Skeletal muscle cell (primary cell): Measurements from ENCODE around the gene DECR2.
"Not testable (repeated sequence)": the region's sequence is repeated elsewhere in the genome, so short reads cannot be mapped to it uniquely, and the experiment has no call there.

Source experiments
- DNase-seq: peaks from one replicate; pipeline ENCODE4 v3.0.0-alpha.2; 2010; ENCODE audit warnings: low read depth
- H3K4me3 ChIP-seq: 2 replicates; pipeline ENCODE4 v1.5.1; 2011; ENCODE audit warnings: low read depth, mild to moderate bottlenecking, control low read depth, low read length, moderate library complexity

Gene DECR2

DNA sequence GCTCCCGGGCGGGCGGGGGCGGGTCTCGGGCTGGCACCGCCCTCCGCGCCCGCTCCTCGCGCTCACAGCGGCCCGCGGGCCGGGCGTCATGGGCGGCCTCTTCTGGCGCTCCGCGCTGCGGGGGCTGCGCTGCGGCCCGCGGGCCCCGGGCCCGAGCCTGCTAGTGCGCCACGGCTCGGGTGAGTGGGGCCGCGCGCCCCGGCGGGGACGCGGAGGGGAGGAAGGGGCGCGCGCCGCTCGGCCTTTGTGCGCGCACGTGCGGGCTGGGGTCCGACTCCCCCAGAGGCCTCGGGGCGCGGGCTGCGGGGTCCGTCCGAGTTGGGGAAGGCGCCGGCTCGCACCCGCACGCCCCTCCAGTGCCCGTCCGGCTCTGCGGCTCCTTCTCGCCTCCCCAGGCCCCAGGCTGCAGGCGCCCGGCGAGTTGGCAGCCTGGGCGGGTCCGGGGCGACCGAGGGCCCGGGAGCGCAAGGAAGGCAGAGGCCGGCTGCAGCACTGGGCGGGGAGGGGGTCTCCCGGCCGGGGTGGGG is 4.5 kb upstream of the DECR2 start, which contains the start of gene NME4:
NME4 (plus strand) TSS at position 65 of the 527 bp plus-strand sequence; CDS start at position 89, 24 bp downstream.
- no peak for DNase-seq
- peak within 1 kb of the TSS; percentile 60 for H3K4me3 ChIP-seq

DNA sequence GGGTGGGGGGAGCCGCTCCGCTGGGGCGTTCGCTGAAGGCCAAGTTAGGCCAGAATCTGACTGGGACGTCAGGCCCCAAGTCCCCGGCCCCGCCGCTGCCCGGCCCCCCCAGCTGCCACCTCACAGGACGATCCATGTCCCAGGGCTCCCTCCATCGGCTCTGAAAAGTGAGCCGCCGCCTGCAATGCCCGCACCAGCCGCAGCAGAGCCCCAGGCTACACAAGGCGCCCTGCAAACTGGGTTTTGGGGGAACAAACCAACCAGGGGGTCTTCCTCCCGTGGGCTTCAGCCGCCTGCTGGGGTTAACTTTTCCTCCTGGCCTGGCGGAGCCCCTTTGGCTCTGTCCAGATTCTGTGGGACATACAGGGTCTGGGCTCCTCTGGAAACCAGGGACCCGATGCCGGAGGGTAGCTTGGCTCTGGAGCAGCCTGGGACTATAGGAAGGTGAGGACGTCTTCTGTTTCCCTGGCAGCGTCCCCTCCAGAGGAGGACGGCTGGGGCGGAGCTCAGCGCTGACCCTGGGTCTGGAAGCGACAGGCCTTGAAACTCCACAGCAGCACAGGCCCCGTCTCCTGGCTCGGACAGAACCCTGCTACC is 3.9 kb upstream of the DECR2 start:
- no peak for DNase-seq
- H3K4me3 ChIP-seq = peak overlapping the region; percentile 29

GRCh38 chr16:398561-399339 is 2.9 kb upstream of the DECR2 start:
- H3K4me3 ChIP-seq = no peak overlapping the region
- no peak for DNase-seq

DNA sequence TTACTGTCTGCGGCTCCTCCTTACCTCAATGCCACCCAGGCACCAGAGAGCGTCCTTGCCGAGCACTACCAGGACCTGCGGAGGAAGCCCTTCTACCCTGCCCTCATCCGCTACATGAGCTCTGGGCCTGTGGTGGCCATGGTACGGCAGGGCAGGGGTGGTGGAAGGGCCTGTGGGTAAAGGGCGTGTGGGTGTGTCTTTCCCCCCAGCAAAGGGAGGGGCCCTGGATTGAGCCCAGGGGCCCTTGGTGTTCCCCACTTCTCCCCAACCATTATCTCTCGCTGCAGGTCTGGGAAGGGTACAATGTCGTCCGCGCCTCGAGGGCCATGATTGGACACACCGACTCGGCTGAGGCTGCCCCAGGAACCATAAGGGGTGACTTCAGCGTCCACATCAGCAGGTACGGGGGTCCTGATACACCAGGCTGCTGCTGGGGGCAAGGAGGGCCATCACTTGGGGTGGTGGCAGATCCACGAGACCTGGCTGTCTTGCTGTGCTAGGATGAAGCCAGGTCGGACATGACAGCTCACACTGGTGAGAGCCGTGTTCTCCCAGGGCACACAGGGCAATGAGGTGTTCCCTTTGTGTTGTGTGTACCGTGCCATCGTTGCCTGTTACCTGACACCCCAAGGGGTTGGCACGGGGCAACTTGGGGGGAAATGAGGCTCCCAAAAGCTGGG is 2.2 kb upstream of the DECR2 start:
- no peak for DNase-seq
- no peak overlapping the region for H3K4me3 ChIP-seq

DNA sequence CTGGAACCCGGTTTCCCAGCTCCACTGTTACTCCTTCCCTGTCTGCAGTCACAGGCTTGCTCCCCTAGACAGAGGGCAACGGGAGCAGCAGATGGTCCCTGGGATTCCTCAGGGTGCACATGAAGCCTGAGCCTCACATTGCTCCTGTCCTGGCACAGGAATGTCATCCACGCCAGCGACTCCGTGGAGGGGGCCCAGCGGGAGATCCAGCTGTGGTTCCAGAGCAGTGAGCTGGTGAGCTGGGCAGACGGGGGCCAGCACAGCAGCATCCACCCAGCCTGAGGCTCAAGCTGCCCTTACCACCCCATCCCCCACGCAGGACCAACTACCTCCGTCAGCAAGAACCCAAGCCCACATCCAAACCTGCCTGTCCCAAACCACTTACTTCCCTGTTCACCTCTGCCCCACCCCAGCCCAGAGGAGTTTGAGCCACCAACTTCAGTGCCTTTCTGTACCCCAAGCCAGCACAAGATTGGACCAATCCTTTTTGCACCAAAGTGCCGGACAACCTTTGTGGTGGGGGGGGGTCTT is 1.6 kb upstream of the DECR2 start:
- DNase-seq = no peak
- no peak overlapping the region for H3K4me3 ChIP-seq

DNA sequence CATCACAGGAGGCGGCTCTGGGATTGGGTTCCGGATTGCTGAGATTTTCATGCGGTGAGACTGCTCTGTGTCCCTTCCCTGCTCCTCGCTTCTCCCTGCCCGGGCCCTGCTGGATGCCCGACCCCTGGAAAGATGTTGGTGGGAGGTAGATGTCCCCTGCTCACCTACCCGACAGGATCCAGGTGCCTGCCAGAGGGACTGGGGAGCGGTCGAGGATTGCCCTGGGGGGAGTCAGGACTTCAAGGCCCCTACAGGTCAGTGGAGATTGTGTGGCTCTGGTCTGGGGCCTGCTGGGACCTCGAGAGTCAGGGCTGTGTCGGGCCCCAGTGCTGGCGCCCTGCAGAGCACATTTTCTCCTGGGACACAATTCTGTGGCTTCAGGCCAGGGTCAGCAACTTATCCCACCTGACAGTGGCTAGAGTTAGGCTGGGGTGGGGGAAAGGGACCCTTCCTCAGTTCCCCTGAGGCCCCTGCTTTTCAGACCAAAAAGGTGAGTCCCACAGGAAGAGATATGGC is 3.3 kb downstream of the DECR2 start:
- no peak overlapping the region for H3K4me3 ChIP-seq

GRCh38 chr16:405548-406506 is 4.1 kb downstream of the DECR2 start:
- DNase-seq = no peak
- H3K4me3 ChIP-seq = no peak overlapping the region

More for the DNA sequence above, 3.3 kb downstream of the DECR2 start:
- no peak for DNase-seq

- H3K4me3 ChIP-seq = no peak overlapping the region
- DNase-seq = no peak
These were observed 5.6 kb downstream of the DECR2 start for GRCh38 chr16:407253-407652.

DNA sequence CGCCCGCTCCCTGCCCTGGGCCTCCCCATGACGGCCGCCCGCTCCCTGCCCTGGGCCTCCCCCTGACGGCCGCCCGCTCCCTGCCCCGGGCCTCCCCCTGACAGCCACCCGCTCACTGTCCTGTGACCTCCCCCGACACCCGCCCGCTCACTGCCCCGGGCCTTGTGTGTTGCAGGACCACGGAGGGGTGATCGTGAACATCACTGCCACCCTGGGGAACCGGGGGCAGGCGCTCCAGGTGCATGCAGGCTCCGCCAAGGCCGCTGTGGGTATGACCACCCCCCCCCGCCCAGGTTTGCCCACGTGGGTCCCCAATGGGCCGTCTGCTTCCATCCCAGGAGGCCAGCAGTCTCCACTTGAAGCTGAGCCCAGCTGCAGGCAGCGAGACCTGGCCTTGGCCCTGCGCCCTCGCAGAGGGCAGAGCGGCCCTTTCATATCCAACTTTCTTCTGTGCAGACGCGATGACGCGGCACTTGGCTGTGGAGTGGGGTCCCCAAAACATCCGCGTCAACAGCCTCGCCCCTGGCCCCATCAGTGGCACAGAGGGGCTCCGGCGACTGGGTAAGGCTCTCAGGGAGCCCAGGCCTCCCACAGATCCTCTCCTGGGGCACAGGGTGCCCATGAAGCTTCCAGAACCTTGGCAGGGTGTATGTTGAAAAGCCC is 9.0 kb downstream of the DECR2 start:
- DNase-seq = no peak

DNA sequence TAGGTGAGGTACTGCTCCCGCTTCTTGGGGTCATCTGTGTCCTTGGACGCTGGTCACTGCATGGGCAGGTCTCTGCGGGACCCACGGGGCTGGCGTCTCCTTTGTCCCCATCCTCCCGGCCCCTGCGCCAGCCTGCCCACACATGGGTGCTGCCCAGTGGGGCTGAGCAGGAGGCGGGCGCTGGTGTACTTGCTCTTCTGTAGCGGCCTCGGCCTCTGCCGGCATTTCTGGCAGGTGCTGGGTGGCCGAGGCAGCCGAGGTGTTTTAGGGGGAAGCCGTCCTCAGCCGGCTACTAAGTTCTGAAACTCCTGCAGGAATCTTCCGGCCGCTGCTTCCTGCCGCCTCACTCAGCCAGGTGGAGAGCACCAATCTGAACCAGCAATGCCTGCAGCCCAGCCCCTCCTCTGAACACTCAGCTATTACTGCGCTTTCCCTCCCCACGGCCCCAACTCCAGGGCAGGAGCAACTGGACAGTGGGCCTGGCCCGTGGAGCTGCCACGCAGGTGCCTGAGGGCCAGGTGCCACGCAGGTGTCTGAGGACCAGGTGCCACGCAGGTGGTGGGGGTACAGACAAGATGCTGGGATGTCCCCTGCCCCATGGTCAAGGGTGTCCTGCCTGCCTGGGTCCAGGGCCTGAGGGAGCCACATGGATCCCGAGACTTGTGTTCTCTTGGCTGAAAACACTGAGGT is 10.0 kb downstream of the DECR2 start:
- DNase-seq = no peak
- H3K4me3 ChIP-seq = no peak overlapping the region

More for the DNA sequence above, 9.0 kb downstream of the DECR2 start:
- H3K4me3 ChIP-seq = no peak overlapping the region

DNA sequence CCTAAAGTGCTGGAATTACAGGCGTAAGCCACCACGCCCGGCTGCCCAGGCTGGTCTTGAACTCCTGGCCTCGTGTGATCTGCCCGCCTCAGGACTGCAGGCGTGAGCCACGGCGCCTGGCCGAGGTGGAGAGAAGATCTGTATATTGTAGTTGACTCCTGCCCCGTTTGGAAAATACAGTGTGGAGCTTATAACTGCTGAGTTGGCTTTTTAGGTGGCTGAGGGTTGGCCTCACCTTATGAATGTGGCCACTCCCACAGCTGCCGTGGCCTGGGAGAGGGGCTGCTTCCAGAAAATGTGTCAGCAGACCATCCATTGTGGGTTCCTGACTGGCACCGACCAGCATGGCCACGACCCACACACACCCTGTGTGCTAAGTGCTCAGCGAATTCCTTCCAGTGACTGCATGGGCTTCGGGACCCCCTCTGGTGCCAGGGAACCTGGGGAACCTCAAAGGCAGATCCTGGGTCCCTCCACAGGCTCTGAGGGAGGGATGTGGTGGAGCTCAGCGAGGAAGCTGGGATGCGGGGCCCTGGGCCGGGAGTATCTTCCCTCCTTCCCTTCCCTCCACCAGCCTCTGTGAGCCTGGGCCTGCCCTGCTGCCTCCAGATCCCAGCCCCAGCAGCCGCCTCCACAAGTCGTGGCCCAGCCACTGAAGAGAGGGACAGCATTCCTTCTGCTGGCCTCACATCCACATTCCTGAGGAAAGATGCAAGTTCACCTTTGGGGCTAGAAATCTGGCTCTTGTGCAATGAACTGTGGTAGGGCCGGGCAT is 12.9 kb downstream of the DECR2 start:
- DNase-seq = no peak
- H3K4me3 ChIP-seq = no peak overlapping the region

DNA sequence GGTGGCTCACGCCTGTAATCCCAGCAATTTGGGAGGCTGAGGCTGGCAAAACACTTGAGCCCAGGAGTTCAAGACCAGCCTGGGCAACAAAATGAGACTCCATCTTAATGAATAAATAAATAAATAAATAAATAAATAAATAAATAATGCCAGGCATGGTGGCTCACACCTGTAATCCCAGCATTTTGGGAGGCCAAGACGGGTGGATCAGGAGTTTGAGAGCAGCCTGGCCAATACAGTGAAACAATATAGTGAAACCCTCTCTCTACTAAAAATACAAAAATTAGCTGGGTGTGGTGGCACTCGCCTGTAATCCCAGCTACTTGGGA is 13.4 kb downstream of the DECR2 start:
- DNase-seq, H3K4me3 ChIP-seq: not testable (repeated sequence)

GRCh38 chr16:422179-422578 is 20.5 kb downstream of the DECR2 start:
- not testable (repeated sequence) for H3K4me3 ChIP-seq, DNase-seq

DNA sequence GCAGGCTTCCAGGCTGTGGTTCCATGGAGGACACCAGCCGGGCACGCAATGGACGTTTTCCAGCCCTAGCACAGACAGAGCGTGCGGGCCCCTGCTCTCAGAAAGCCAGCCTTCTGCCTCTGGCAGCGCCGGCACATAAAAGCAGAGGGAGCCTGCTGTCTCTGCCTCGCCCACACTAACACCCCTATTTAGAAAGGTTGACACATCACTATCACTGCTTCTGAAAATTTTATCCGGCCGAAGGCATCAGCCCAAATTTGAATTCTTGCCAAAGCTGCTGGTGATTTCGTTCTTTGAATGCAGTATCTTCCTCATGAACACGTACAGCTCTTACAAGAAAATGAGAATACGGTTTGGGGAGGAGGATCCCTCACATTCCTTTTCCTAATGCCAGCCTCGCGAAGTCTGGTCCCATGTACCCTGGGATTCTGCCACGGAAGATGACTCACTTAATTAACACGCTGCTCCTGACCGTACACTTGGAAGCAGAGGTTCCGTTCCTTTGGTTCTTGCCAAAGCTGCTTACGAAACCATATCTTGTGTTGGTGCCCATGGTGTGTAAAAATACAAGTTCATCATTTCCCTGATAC is 22.4 kb downstream of the DECR2 start:
- DNase-seq = peak; percentile 88
- H3K4me3 ChIP-seq = peak overlapping the region; percentile 74

- DNase-seq = no peak
- peak overlapping the region; percentile 74 for H3K4me3 ChIP-seq
These were observed 23.0 kb downstream of the DECR2 start for GRCh38 chr16:424623-425081.

DNA sequence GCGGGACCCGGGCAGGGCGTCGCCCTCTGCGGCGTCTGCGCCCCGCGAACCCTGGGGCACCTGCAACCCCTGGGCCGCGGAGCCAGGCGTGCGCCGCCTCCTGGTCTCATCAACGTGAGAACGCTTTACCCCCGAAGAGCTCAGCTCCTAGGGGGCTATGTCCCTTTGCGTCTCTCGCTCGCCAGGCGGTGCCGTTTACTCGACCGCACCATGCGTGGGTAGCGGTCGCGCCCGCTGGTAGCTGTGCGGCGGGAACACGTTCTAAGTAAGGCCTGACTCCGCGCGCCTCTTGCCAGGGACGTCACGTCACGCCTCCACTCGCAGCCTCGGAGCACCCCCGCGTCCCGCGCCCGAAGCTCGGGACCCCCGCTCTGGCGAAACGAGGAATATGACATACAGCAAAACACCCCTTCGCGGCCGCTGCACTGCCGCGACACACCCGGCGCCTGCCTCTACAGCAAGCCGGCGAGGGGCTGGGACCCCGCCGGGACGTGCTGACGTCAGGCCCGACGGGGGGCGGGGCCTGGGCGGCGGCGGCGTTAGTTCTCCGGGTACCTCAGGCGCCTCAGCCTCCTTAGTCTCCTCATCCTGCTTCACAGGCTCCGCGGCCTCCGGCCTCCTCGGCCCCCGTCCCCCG is 23.5 kb downstream of the DECR2 start, which contains the start of gene RAB11FIP3:
RAB11FIP3 (plus strand) TSS at position 568 of the 637 bp plus-strand sequence. CDS start 358 bp downstream, outside the sequence.
- DNase-seq = peak; percentile 31
- peak within 1 kb of the TSS; percentile 74 for H3K4me3 ChIP-seq
